ENCODE measurements around the gene OCRL.
"Not testable (repeated sequence)": the region's sequence is repeated elsewhere in the genome, so short reads cannot be mapped to it uniquely, and the experiment has no call there.

OCRL gene

DNA sequence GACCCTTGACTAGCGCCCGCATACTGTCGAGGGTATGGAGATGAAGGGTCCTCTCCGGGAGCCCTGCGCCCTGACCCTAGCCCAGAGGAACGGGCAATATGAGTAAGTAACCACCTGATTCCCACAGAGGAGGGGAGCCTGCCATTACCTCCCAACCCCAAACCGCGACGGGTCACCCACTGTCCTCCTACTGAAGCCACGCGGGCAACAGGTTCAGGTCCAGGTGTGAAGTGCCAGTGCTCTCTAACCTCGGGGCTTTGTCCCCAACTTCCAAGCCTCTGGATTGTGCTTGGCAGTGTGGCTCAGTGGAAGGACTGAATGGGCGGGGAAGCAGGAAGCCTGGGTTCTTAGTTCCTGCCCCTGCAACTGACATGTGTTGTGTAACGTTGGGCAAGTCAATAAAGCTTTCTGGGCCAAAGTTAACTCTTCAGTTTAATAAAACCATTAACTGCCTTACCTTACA is 694 bp downstream of the OCRL start:
- no peak for DNase-seq

DNA sequence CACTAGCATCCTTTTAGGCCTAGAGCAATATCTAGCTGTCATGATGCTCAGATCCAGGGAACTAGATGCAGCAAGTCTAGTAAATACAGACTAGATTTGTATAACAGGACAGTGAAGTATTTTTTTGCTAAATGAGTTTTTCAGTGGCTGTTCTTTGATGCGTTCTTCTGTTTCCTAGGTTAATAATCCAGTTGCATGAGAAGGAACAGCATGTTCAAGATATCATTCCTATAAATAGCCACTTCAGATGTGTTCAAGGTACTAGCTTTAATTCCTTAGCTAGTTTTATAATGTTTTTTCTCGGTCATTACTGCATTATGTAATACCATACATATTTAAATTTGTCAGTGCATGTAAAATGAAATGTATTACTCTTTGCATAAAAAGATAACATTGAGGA is 4.7 kb downstream of the OCRL start:
- no peak for DNase-seq

DNA sequence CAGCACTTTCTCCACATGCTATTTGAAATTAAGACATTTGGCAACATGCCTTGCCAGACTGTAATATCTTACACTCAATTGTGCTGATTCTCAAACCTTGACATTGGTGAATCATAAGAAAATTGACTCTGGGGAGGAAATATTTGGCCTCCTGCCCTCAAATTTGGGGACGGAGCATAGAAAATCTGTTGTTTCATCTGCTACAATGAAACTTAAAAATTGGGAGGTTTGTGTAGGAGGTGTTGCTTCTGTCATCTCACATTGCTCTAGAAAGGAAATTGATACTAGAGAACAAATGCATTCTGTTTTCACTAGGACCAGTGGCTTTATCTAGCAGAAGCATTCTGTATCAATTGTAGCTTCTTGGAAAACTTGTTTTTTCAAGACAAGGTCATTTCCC is 5.3 kb downstream of the OCRL start:
- no peak for DNase-seq

DNA sequence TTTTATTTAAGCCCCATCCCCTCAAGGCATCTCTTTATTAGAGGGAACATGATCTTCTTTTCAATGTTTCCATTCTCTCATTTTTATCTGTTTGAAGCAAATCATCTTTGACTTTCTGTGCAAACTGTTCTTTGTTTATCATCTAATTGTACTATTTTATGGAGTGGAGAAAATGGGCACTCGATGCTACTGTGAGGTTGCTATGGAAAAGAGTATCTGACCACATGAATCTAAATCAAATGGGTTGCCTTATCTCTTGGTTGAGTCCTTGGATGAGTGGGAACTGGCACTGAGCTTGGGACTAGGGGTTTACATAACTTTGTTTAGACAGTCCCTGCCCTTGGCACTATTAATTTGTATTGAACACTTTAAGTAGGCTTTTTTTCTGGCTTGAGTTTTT is 9.1 kb downstream of the OCRL start:
- DNase-seq, result no peak

DNA sequence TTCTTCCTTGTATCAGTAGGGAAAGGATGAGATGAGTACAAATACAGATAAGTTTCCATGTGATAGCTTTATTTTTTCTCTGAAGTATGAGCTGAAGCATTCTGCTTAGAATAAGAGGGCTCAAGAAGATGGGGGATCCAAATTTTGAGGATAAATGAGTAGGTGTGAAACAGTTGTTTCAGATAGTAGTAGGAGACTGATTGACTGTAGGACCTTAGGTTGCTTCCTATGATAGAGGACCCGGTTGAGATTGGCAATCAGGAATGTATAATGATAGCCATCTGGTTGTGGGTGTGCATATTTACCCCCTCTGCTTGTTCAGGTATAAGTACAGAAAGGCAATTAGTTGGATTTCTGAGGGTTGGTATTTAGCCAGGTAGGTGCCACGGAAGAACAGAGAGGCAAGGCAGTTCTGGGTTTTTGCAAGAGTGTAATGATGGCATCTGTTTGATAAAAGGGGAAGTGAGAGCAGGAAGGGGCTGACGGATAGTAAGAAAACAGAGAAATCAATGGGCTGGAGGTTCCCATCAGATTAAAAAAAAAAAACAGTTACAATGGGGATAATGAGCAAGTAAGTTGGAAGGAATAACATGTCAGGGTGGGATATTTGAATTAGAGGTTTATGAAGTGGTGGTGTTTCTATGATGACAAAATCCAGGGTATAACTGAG is 13.7 kb downstream of the OCRL start:
- no peak for DNase-seq

DNA sequence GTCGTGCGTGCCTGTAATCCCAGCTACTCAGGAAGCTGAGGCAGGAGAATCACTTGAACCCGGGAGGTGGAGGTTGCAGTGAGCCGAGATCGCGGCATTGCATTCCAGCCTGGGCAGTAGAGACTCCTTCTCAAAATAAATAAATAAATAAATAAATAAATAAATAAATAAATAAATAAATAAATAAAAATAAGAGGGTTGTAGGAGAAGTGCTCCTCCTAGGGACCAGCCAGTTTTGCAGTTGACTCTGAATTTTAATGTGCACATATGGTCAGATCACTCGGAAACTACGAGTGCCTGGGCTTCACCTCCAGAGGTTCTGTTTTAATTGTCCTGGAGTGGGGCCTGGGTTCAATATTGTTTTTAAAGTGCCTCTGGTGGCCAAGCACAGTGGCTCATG is 14.8 kb downstream of the OCRL start:
- not testable (repeated sequence) for DNase-seq

DNA sequence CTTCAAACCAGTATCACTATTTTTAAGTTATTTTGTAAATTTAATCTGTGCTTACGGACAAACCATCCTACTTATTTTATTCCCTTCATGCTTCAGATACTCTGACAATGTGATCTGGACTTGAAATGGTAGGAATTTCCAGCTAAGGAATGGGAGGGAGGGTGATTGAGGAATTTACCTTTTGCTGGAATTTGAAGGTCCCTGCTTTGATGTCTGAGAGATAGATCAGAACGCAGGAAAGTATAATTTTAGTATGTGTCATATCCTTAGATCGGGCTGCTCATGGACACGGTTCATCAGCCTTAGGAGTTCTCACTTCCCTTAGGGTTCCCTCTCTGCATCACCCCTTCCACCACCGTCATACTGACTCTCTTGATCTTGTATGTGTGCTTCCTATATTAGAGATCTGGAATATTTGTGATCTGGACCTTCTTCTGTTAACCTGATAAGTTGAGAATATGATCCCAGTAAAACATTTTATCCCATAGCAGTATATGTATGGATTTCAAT is 16.8 kb downstream of the OCRL start:
- DNase-seq, result no peak

DNA sequence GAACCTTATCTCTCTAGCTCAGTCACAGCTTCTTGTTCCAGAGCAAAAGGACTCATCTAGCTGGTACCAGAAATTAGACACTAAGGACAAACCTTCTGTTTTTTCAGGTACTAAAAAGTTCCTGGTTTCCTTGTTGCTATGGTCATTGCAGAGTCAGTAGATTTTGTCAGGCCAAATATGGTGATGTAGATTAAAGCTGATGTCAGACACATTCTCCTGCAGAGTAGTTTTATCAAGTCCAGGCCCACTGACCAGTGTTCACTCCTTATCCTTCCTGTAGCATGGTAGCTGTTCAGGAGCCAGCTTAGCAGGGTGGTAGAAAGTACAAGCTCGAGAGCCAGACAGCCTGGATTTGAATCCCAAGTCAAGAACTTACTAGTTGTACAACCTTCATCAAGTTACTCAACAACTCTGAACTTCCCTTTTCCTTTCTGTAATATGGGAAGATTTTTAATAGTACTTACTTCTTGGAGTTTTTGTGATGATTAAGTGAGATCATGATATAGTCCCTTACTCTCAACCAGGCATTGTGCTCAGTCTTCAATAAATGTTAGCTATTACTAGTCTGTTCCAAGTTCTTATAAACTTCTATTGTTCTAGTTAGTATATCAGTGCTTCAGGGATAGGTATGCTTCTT is 17.9 kb downstream of the OCRL start:
- DNase-seq, result no peak

DNA sequence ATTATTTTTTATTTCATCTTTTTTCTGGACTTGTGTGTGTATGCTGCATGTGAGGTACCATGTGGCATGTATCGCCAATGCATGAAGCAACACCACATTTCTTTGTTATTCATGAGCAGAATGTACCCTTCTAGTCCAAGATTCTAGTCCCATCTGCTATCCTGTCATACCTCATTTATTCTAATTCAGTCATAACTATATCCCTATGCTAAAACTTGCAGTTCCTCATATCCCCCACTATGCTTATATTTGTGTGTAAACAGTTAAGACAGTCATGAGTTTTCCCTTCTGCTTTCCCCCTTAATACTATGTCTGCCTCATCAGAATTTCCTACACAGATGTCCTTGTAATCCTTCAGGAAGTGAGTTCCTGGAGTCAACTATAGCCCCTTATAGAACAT is 19.7 kb downstream of the OCRL start:
- DNase-seq, result no peak

DNA sequence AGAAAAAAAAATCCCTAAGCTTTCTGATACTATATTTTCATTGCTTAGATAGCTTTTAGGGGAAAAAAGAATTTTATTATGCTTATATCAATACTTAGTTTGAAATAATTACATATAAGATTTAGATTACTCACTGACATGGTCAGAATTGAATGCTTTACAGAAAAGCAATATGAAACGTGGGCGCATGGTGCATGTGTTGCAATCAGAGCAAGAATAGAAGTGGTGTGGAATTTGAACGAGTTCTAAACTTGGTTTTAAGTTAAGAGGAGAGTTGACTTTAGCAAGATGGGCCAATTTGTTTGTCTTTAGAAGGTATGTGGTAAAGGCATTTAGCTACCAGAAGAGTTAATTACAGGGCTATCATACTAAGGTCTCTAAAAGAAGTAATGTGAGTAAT is 21.4 kb downstream of the OCRL start:
- DNase-seq, result no peak

DNA sequence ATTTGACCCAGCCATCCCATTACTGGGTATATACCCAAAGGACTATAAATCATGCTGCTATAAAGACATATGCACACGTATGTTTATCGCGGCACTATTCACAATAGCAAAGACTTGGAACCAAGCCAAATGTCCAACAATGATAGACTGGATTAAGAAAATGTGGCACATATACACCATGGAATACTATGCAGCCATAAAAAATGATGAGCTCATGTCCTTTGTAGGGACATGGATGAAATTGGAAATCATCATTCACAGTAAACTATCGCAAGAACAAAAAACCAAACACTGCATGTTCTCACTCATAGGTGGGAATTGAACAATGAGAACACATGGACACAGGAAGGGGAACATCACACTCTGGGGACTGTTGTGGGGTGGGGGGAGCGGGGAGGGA is 24.3 kb downstream of the OCRL start:
- not testable (repeated sequence) for DNase-seq

DNA sequence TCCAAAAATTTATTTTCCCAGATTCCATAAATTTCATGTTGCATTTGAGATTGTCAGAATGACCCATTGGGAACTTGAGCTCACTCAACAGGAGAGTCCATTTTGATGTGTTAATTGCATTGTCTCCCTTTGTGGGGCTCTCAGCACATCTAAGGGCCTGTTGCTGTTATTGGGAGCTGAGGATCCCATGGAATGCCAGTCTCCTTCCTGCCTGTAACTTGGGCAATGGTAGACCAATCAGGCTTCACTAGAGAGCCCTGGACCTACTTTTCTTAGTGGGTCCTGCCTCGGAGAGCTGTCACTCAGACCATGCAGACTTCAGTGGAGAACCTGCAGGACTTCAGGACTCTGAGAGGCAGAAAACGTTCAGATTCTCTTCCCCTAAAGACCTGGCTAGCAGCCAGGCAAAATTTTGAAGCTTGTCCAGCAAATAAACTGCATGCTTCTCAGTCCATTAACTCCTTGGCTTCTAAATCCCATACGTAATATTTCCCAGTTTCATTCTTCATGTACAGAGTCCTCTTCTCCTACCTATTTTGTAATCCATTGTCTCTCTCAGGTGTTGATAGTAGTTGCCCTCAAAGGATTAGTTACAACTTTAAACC is 25.1 kb downstream of the OCRL start:
- DNase-seq, result no peak

DNA sequence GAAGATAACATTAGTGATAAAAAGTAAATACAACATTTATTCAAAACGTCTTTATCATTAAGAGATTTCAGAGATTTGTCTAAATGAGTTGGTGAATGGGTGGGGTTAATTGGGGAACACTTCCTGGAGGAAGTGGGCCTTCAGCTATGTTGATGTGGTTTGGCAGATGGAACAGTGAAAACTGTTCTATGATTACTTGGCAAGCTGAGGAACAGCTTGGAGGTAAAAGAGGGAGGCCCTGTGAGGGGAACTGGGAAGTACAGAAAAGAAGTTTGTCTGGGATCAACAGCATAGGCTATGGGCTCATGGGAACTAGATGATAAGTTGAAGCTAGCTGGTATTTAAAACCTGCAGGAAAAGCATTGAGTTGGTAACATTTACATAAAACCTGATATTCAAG is 26.0 kb downstream of the OCRL start:
- no peak for DNase-seq

DNA sequence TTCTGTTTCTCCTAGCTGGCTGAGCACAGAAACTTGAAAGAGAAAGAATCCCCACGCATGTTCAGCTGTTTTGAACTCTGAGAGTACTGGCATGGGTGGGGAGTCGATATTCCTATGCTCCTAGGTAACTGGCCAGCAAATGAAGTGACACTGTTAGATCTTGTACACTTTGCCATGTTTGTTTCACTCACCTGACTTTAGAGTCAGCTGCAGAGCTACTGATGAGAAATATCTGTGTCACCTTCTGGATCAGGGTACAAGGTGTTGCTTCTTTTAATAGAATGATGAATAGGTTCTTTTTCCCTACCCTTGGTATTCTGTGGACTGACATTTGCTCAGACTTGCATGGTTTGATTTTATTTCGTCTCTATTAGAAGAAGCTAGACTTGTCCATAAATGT is 28.3 kb downstream of the OCRL start:
- no peak for DNase-seq

DNA sequence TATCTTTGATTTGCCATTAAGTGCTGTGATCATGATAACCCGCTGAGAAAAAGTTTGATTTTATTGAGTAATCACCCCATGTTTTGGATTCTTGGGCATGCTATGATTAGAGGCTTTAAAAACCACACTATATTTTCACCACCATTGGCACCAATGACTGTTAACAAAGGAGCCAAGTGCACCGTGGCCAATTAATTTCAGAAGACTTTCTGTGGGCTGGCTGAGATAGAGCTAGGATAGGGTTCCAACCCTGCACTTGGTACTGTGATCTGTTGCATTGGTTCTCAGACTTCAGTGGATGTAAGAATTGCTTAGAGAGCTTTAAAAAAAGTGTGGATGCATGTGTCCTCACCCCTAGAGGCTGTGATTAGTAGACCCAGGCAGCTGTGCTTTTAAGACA is 32.4 kb downstream of the OCRL start:
- DNase-seq, result no peak

DNA sequence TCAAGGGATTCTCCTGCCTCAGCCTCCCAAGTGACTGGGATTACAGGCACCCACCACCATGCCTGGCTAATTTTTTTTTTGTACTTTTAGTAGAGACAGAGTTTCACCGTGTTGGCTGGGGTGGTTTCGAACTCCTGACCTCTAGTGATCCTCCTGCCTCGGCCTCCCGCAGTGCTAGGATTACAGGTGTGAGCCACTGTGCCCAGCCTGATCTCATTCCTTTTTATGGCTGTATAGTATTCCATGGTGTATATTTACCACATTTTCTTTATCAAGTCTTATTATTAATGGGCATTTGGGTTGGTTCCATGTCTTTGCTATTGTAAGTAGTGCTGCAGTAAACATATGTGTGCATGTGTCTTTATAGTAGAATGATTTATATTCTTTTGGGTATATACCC is 33.6 kb downstream of the OCRL start:
- DNase-seq, result not testable (repeated sequence)

DNA sequence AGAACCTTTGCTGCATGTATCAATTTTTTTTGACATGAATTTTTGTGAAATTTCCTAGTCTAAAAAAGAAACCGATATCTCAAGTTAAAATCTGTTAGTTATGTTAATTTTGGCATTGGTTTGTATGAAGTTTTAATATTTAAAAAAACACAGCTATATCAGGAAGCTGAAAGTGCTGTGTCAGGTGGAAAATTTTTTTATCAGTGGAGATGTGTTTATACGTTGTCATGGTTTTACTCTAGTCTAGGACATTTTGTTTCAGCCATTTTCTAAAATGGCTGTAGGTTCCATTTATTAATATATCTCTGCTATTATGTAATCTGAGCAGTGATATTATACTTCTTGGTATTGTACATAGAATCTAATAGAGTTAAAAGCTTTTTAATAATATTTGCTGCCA is 34.2 kb downstream of the OCRL start:
- no peak for DNase-seq

DNA sequence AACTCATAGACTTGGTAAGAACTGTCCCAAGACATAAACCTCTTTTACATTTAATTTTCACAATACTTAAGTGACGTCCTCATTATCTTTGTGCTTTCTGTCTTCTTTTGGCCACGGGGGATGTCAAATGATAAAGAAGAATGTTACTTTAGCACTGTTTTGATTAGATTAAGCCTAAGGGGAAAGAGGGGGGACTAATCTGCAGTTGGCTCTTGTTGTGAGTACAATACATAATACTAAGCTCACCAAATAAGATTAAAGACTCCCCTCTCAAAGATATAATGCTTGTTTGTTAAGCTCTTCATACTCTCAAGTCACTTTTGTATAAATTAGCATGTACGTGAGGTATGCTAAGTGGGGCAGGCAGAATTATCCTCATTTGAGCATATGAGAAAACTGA is 36.5 kb downstream of the OCRL start:
- no peak for DNase-seq

DNA sequence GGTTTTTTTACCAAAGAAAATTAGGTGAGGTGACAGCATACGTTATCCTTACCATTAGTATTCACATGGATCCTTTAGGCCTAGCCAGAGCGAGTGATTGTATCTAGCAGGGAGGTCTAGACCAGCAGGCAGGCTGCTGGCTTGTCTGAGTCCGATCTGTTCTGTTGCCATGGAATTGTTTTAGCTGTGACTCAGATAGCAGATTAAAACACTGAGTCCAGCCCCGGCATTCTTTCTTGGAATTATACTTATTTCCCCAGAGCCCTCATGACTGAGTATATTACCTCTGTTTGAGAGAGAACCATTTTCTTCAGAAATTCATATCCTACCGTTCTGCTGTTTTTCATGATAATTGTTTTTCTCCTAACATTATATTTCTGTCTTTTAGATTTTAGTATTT is 37.4 kb downstream of the OCRL start:
- DNase-seq, result no peak

DNA sequence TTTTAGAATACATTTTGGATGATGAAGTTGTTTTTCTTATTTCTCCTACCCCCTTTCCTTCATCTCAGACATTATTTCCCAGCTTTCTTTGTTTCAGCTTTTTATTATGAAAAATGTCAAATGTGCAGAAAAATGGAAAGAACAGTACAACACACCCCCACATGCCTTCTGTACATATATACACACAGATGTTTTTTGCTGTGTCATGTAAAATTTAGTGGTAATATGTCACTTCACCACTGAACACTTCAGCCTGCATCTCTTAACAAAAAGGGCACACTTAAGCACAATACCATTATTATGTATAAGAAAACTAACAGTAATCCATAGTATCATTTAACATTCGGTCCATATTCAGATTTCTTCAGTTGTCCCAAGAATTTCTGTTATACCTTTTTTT is 37.8 kb downstream of the OCRL start:
- no peak for DNase-seq

DNA sequence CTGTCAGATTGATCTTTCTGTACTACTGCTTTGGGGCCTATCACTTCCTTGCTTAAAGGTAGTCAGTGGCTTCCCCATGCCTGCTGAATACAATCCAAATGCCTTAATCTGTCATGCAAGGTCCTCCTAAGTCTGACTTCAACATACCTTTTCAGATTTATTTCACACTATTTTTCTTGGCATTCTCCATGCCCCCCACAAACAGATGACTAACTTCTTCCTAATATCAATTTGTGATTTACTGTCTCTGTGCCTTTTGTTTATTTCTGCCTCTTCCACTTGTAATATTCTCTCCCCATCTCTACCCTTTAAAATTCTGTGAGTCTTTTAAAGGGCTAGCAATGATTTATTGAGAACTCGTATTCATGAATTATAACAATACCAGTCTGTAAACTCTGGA is 41.8 kb downstream of the OCRL start:
- DNase-seq, result no peak

DNA sequence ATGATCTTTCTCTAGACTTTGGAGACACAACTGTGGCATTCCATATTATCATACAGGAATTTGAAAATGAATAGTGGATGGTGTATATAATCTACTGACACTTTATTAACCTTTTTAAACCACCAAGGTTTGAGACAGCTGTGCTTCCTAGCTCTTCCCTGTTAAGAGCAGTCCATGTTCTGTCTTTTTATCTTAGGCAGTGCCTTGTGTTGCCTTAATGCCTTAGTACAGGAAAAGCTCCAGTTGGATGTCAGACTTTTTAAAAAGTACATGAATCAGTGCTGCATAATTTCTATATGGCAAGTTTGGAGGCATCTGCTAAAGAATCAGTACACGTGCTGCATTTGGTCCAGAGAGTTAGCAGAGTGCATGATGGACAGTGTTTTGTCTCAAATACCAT is 45.1 kb downstream of the OCRL start:
- DNase-seq, result no peak

DNA sequence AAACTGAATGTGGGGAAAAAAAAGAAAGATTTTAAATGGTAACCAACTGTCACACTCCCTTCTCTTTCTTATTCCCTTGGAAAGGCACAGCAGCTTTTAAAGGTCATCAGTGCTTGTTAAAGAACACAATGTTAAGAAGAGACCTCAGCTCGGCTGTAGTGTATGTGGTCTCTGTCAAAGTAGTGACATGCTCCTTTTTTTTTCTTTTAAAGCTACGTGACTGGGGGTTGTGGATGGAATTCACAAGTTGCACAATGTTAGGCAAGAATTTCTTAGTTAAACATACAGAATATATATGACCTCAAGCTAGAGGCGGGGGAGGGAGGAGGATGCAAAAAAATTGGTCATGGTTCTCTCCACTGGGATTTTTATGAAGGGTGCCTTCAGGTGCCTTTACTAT is 45.6 kb downstream of the OCRL start:
- no peak for DNase-seq

DNA sequence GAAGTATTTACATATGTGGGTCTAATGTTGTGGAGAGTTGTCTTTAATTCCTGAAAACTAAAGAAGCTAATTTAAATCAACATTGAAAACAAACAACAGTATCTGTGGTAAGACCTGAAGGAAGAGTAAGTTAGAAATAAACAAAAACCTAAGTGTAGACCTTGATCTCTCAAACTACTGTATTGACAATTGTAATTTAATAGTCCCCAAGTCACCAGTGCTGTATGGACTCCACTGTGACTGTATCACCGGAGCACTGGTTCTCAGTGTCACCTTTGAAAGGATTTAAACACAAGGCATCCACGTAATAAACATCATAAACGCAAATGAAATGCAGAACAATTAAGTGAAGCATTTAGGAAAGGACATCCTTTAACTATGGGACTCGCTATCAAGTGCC is 46.4 kb downstream of the OCRL start:
- DNase-seq, result no peak

DNA sequence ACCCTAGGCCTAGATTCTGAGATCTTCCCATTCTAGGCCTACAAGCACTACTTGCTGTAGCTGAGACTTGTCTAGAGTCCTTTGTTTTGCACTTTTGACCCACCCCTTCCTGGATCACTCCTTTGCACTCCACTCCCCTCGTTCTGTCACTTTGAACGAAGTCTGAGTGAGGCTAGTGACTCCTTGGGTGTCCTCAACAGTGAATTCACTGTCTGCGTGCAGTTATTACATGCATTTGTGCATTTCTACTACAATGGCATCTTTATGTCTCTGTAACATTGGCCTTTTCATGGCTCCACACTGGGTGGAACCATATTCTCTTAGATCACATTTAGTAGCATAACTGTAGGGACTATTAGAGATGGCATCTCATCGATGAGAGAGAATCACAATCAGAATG is 50.5 kb downstream of the OCRL start:
- no peak for DNase-seq

All from SW 1271 (cell line).